Measurements from ENCODE around the gene SLC44A5.

Gene SLC44A5

GRCh38 chr1:75542818-75543570 lies 67.9 kb downstream of the SLC44A5 start:
- Histone ChIP-seq H2AFZ (ENCODE audit: low read length) (no peak overlapping the region), H3K4me1 (ENCODE audit: insufficient read depth, low read length, poor library complexity, severe bottlenecking) (peaks cover 10% of the 10 kb centered on the region), H3K79me2 (ENCODE audit: insufficient read depth, low read length) (no peaks in the 10 kb centered on the region), H3K9ac (ENCODE audit: low read depth, low read length, poor library complexity, severe bottlenecking) (no peak overlapping the region), H3K4me2 (ENCODE audit: low read depth, low read length, poor library complexity, severe bottlenecking) (no peak overlapping the region), H4K20me1 (ENCODE audit: insufficient read depth, low read length, poor library complexity, severe bottlenecking) (no peaks in the 10 kb centered on the region), H3F3A (ENCODE audit: low read depth) (no peaks in the 10 kb centered on the region), H3K4me3 (ENCODE audit: low read length, poor library complexity, severe bottlenecking) (no peak overlapping the region), H3K9me3 (ENCODE audit: insufficient read depth, low read depth, low read length) (no peaks in the 10 kb centered on the region), H3K36me3 (ENCODE audit: insufficient read depth, low read length) (no peaks in the 10 kb centered on the region), H3K9me2 (replicated peaks; ENCODE audit: low read depth, low read length) (no peaks in the 10 kb centered on the region), H3K27me3 (ENCODE audit: insufficient read depth, low read length, poor library complexity, severe bottlenecking) (no peaks in the 10 kb centered on the region)
- TF ChIP-seq CTCF (conservative IDR thresholded peaks at IDR 0.05; ENCODE audit: low read length): no peak
- no peak for TF ChIP-seq EZH2phosphoT487 (IDR thresholded peaks at IDR 0.05; ENCODE audit: borderline replicate concordance)

GRCh38 chr1:75539230-75540116 lies 71.4 kb downstream of the SLC44A5 start:
- Histone ChIP-seq H3K79me2 (ENCODE audit: insufficient read depth, low read length) (no peaks in the 10 kb centered on the region), H3F3A (ENCODE audit: low read depth) (no peaks in the 10 kb centered on the region), H3K9me2 (replicated peaks; ENCODE audit: low read depth, low read length) (no peaks in the 10 kb centered on the region), H3K4me3 (ENCODE audit: low read length, poor library complexity, severe bottlenecking) (no peak overlapping the region), H3K4me2 (ENCODE audit: low read depth, low read length, poor library complexity, severe bottlenecking) (no peak overlapping the region), H3K27me3 (ENCODE audit: insufficient read depth, low read length, poor library complexity, severe bottlenecking) (no peaks in the 10 kb centered on the region), H3K9me3 (ENCODE audit: insufficient read depth, low read depth, low read length) (no peaks in the 10 kb centered on the region), H2AFZ (ENCODE audit: low read length) (no peak overlapping the region), H4K20me1 (ENCODE audit: insufficient read depth, low read length, poor library complexity, severe bottlenecking) (no peaks in the 10 kb centered on the region), H3K4me1 (ENCODE audit: insufficient read depth, low read length, poor library complexity, severe bottlenecking) (peaks cover 10% of the 10 kb centered on the region), H3K36me3 (ENCODE audit: insufficient read depth, low read length) (no peaks in the 10 kb centered on the region), H3K9ac (ENCODE audit: low read depth, low read length, poor library complexity, severe bottlenecking) (no peak overlapping the region)
- TF ChIP-seq EZH2phosphoT487 (IDR thresholded peaks at IDR 0.05; ENCODE audit: borderline replicate concordance) (no peak), CTCF (conservative IDR thresholded peaks at IDR 0.05; ENCODE audit: low read length) (no peak)

GRCh38 chr1:75533085-75533484 lies 77.8 kb downstream of the SLC44A5 start:
- Histone ChIP-seq H3K4me3 (ENCODE audit: low read length, poor library complexity, severe bottlenecking) (no peak overlapping the region), H3K9ac (ENCODE audit: low read depth, low read length, poor library complexity, severe bottlenecking) (no peak overlapping the region), H3K9me2 (replicated peaks; ENCODE audit: low read depth, low read length) (no peaks in the 10 kb centered on the region), H3K9me3 (ENCODE audit: insufficient read depth, low read depth, low read length) (no peaks in the 10 kb centered on the region), H3F3A (ENCODE audit: low read depth) (no peaks in the 10 kb centered on the region), H3K27me3 (ENCODE audit: insufficient read depth, low read length, poor library complexity, severe bottlenecking) (no peaks in the 10 kb centered on the region), H3K36me3 (ENCODE audit: insufficient read depth, low read length) (no peaks in the 10 kb centered on the region), H3K4me1 (ENCODE audit: insufficient read depth, low read length, poor library complexity, severe bottlenecking) (no peaks in the 10 kb centered on the region), H3K4me2 (ENCODE audit: low read depth, low read length, poor library complexity, severe bottlenecking) (no peak overlapping the region), H2AFZ (ENCODE audit: low read length) (no peak overlapping the region), H4K20me1 (ENCODE audit: insufficient read depth, low read length, poor library complexity, severe bottlenecking) (no peaks in the 10 kb centered on the region), H3K79me2 (ENCODE audit: insufficient read depth, low read length) (no peaks in the 10 kb centered on the region)
- no peak for TF ChIP-seq CTCF (conservative IDR thresholded peaks at IDR 0.05; ENCODE audit: low read length)
- TF ChIP-seq EZH2phosphoT487 (IDR thresholded peaks at IDR 0.05; ENCODE audit: borderline replicate concordance): no peak
